Hippocampal formation (tissue), 2 donors: Measurements from ENCODE around the gene ATIC.
A peak's percentile ranks its signal among the peaks of the same experiment; 100 is the strongest.
"Not testable (repeated sequence)": the region's sequence is repeated elsewhere in the genome, so short reads cannot be mapped to it uniquely, and the experiment has no call there.

Source experiments
- DNase-seq, 2 donors: peaks; one replicate each; lab custom pipeline; 2025; lab: John Stamatoyannopoulos, UW

ATIC gene

DNA sequence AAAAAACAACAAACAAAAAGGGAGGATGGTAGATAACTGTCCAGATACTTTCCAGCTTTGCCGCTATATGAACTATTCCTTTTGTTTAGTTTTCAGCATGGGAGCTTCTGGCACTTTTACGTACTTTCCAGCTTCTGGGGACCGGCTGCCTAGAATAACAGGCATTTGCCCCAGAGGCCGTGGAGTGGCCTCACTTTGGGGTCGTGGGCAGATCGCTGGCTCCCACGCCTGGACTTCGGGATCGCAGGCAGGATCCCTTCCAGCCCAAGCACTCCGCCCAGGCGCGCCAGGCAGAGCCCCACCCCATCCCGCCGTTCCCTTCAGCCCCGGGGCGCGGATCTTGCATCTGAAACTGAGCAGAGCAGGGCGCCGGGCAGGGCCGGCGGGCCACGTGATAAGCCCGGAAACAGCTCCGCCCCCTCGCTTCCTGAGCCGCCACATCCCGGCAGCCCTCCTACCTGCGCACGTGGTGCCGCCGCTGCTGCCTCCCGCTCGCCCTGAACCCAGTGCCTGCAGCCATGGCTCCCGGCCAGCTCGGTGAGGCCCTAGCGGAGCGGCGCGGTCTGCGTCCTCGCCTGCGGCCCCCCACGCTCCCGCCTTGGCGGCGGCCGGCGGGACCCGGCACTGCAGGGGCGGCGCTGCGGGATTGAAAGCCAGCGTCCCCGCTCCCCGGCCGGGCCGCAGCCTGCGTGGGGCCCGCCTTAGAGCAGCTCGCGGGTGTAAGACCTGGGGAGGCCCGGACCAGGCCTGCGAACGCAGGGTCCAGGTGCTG lies at the start of gene ATIC:
TSS of gene ATIC (plus strand) at position 435 of the 772 bp plus-strand sequence. CDS start at position 519, 84 bp downstream.
- DNase-seq = peak; percentile 88 to 90

DNA sequence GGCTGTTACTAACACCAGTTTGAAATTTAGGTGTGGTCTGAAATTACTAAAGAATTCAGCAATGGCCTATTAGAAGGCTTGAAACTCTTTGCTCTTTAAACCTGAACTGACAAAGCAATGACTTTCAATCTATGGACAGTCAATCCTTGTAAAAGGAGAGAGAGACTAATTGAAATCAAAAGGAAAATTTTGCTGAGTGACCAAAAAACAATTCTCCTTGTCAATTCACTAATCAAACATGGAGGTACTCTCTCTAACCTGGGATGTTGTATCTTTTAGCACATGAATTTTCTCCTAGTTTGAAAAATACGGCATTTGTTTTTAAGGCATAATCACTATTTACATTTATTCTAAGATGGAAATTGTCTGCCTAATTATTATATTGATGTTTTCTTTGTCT lies 49.6 kb upstream of the ATIC start:
- DNase-seq = no peak

DNA sequence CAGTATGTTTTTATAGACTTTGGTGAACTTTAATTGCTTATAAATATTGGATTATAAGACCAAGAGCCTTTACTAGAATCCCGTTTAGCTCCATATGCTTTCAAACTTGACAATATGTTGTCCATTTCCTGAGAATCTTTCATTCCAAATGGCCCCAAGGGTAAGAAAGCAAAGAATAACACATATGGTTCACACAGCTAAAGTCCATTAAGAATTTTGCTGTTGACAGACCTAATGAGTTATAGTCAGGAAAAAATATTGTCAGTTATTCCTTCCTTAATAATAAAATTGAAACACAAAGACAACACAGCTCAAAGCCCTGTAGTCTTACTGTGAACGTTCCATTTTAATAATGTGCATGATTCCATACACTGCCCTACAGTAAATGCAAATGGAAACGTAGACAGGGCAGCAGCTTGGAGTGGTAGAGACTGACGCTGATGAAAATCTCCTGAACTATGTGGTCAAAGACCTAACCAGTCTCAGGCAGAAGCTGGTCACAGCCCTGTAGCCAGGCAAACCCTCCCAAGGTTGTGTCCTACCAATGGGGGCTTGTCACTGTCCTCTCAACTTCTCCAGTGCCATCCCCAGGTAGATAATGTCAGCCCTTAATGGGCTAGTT lies 49.0 kb upstream of the ATIC start:
- no peak for DNase-seq

DNA sequence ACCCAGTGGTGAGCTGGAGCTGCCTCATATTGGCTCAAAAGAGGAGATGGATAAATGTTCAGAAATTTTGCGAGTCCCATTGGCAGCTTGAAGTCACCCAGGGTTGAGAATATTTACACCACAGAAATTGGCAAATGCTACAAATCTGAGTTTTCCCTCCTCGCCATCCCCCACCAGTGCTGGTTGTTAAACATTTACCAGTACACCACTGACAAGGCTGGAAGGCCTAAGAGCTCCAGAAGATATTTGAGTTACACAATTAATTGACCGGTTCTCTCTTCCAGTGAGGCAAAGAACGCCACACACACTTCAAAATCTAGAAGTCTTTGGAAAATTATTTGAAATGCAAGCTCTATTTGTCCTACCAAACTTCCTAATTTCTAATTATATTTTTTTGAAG lies 47.5 kb upstream of the ATIC start:
- DNase-seq = no peak

DNA sequence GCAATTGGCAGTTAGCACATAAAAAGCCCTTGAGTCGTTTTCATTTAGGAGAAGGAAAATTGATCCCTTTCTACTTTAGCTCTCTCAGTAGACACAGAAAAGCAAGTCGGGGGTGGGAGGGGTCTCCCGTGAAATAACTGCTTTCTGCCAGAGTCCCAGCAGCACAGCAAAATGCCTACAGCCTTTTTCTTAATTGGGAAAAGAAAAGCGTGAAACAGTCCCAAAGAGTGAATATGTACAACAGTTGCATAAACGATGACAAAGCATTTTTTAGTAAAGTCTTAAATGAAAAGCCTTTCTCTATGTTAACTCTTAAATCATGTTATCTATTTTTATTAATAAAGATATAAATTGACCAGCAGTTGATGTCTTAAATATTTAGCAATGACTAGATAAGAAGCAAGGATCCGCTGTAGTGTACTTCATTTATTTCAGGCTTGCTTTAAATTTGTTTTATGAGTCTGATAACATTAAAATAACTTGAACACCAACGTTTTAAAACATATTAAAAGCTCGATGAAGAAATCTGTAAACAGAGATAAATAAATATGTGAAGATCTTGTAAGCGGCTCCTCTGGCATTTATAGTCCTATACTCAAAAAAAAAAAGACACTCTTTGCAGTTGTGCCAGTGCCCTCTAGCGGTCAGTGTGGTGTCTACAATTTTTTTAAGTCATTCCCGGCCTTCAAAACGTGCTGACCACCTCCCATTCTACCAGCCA lies 42.3 kb upstream of the ATIC start:
- peak; percentile 24 to 72 for DNase-seq

DNA sequence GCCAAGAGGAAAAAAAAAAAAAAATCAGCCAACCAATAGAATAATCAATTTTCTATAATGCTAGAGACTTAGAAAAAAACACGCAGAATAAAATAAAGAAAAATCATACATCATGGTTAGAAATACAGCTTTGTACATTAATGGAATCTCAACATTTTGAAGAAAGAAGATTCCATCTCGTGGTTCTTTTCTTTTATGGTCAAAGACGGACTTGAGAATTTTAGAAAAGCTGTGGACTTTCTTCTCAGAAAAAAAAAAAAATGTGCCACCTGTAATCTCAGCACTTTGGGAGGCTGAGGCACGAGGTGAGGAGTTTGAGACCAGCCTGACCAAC lies 41.8 kb upstream of the ATIC start:
- DNase-seq = no peak

DNA sequence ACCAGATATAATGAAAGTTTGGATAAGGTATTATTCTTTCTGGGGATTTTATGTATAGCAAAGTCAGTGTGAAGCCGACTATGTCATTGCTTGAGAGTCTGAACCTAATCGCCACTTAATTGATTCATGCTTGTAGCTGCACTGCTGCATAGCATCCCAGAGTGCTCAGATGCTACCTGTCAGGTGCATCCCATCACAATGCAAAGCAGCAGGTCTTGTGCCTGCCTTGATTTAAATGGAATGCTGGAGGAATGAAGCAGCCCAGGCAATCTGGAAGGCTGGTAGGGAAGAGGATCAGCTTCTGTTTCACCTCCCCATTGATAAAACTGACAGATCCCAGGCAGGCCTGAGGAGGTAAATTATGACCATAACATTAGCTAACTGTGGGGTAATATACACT lies 40.4 kb upstream of the ATIC start:
- DNase-seq = no peak

DNA sequence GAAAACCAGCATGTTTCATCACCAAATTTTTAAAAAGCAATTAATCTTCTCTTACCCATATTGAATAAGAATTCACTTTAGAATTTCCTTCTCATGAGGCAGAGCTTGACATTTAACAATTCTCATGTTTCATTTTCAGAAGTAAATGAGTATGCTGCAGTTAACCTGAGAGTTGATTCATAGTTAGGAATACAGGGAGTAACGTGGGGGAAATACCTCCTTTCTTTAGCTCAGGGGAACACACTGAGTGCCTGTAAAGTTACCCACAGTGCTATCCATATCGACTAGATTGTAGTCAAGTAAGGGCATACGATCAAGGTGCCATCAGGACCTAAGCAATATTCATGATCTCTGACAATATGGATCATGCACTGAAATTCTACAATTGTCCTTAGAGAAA lies 38.9 kb upstream of the ATIC start:
- no peak for DNase-seq

DNA sequence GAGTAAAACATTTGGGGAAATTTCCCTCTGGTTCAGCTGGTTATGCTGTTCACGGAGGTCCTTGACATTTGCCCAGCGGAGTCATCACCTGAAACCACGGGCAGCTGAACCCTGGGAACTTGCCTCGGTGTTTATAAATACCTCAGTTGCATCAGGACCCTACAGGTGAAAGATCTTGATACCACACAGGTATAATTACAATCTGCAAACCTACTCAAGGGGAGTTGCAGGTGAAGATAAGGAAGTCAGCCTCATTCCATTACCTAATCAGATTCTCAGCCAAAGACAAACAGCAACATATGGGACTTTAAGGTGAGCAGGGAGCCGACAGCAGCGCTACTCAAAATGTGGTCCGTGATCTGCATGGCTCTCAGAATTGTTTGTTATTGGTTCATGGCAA lies 37.0 kb upstream of the ATIC start:
- no peak for DNase-seq

DNA sequence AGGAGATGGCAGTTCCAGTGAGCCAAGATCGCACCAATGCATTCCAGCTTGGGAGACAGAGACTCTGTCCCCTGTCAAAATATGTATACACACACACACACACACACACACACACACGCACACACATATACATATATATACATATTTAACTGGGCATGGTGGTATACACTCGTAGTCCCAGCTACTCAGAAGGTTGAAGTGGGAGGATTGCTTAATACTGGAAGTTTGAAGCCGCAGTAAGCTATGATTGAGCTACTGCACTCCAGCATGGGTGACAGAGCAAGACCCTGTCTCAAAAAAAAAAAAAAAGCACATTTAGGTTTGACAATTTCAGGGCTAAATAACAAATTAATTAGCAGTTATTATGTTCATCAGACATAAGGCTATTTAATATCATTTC lies 36.0 kb upstream of the ATIC start:
- DNase-seq = no peak

DNA sequence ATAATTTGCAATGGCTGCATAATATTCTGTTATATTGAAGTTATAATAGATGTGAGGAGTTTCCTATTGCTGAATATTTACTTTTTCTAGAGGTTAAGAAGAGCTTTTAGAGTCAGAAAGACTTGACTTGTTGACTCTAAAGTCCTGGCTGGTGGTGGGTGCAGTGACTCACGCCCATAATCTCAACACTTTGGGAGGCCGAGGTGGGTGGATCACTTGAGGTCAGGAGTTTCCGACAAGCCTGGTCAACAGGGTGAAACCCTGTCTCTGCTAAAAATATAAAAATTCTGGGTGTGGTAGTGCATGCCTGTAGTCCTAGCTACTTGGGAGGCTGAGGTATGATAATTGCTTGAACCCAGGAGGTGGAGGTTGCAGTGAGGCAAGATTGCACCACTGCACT lies 33.9 kb upstream of the ATIC start:
- DNase-seq = no peak

DNA sequence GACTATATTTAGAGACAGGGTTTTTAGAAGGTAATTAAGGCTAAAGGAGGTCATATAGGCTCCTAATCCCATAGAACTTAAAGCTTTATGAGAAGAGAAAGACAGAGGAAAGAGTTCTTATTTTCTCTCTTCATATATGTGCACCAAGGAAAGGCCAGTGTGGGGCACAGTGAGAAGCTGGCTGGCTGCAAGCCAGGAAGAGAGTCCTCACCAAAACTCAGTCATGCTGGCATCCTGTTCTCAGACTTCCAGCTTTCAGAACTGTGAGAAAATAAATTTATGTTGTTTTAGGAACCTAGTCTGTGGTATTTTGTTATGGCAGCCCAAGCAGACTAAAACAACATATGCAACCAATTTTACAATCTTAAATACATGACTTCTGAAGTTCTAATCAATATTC lies 31.5 kb upstream of the ATIC start:
- no peak for DNase-seq

DNA sequence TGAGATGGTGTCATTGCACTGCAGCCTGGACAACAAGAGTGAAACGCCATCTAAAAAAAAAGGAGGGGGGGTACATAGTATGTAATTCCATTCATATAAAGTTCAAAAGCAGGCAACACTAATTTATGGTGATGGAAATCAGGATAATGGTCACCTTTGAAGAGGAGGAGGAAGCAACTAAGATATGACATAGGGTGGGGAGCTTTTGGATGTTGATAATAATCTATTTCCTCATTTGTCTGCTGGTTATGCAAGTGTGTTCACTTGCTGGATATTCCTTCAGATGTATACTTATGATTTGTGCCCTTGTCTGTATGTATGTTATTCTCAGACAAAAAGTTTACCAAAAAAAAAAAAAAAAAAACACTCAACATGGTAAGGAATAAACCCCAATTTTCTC lies 28.6 kb upstream of the ATIC start:
- no peak for DNase-seq

DNA sequence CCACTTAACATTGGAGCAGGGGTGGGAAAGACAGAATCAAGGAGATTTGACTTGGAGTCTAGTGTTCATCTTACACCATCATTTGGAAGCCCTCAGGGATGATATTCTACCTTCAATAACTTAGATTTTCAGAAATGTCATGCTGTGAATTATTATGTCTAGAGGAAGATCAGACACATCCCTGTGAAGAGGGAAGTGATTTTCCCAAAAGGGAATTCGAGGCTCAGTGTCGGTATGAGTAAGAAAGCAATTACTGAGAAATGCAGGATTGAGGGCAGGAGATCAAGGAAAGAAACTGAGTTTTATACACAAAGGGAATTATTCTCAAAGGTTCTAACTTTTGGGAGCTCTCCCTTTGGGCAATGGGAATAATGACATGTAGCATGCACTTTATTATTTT lies 25.6 kb upstream of the ATIC start:
- DNase-seq = no peak

DNA sequence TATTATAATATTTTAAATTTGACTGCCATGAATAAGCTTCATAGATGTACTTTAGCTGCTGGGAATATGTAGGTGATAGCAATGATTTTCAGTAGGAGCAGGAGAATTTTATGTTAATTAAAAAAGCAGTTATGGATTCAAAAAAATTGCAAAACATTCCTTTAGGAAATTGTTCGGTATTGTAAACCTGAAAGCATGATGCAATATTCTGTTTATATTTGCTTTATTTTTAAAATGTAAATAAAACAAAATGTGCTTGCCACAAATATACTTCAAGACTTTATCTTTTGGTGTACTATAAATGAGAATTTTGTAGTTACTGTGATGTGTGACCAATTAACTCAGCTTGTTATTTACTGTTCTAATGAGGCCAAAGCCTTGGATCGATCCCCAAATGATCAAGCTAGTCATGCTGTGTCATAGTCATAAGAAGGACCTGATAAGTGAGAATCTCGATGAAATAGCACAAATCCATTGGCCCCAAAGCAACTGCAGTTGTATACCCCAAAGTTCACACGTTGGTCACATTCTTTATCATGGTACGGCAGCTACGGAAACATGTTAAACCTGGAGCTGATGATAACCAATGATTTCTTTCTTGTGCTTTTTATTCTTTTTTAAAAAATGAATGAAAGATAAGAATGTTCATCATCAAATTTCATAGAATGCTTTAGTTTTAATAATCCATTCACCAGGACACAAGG lies 23.6 kb upstream of the ATIC start:
- DNase-seq = no peak

DNA sequence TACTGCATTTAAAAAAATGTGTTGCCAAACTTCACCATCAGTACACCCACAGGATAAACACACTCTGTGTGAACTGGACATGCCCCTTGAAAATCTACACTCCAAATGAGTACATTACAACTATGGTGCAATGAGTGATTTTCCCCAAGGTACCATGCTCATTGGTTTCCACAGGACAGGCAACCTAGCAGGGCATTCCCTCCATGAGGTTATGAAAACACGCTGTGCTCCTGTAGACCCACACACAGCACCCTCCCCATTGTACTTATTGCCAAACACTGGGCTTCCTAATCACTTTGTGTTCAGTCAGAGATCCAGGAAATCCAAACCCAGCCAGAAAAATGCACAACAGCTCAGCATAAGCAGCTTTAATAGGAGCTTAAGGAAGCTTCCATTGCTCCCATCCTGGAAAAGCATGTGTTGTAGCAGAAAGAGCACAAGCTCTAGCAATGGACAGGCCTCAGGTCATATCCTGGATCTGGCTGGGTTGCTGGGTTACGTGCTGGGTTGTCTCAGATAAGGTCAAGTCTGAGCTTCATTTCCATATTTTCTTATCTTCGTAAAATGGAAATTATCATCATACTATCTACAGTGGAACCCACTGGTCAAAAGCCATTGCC lies 20.8 kb upstream of the ATIC start:
- DNase-seq = no peak

DNA sequence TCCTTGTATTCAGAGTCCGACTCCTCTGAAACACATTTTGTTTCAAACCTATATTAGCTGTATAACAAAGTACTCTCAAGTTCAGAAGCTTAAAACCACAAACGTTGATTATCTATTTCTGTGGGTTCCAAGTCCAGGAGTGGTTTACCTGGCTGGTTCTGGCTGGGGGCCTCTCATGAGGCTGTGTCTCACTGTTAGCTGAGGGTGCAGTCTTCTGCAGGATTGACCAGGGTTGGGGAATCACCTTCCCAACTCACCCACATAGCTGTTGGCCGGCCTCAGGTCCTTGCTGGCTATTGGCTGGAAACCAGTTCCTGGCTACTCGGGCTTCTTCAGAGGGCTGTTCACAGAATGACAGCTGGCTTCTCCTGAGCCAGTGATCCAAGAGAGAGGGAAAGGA lies 18.0 kb upstream of the ATIC start:
- DNase-seq = no peak

DNA sequence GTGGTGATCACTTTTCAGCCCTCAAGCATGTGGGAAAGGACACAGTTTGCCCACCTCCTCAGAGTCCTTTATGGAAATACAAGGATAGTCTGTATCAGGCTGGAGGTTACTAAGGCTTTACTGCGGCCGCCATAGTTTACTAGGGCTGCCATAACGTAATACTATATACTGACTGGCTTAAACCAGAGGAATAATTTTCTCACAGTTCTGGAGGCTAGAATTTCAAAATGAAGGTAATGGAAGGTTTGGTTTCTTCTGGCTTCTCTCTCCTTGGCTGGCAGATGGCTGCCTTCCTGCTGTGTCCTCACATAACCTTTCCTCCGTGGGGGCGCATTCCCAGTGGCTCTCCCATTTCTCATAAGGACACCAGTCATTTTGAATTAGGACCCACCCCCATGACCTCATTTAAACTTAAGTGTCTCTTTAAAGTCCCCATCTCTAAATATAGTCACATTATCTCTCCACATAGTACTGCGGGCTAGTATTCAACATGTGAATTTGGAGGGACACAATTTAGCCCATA lies 12.5 kb upstream of the ATIC start:
- no peak for DNase-seq

DNA sequence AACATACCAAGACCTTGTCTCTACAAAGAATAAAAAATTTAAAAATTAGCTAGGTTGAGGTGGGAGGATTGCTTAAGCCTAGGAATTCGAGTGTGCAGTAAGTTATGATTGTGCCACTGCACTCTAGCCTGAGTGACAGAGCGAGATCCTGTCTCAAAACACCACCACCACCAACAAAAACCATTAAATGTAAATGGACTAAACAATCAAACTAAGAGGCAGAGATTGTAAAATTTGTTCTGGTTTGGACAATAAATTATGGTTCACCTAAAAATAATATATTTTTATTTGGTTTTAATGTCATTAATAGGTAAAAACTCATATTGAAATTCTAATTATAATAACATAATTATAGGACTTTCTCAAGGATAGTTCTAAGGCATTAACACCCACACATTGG lies 9.9 kb upstream of the ATIC start:
- no peak for DNase-seq

DNA sequence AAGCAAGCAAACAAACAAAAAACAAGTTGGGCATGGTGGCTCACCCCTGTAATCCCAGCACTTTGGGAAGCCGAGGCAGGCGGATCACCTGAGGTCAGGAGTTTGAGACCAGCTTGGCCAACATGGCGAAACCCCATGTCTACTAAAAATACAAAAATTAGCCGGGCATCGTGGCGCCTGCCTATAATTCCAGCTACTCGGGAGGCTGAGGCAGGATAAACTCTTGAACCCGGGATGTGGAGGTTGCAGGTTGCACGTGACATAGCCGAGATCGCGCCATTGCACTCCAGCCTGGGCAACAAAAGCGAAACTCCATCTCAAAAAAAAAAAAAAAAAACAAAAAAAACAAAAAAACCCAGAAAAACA lies 617 bp upstream of the ATIC start:
- DNase-seq = not testable (repeated sequence)

DNA sequence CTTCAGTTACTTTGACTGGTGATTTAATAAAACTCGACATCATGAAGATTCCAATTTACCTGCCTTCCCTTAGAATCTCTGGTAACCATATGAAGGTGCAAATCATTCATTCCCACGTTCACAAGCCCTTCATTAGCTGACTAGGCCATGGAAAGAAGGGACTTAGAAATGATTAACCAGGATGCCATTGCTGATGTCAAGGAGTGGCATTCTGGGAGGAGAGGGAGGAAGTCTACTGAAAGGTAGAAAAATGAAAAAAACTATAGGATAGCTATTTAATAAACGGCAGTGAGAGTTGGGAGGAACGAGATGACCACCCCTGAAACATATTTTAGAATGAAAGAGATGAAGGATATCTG lies 1.4 kb downstream of the ATIC start:
- DNase-seq = no peak

DNA sequence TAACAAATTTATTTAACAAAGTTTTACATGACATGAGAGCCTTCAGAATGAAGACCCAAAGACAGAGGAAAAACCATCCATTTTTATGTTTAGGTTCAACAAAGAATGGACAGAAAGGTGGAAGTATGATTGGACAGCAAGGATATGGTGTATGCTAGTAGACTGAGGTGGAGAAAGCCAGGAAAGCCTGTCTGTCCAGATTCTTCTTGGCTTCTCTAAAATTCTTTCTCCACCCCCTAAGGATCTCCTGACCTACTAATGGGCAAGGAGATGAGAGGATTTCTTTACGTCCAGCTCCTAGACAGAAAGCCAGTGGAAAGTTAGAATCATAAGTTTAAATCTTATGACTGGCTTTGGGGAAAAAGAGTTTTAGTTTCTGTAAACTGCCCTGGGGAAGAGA lies 3.0 kb downstream of the ATIC start:
- no peak for DNase-seq
